A549 (cell line): ENCODE results near the gene SLX9. TPM values are rescaled to one million over a fixed set of nuclear protein-coding genes. Genes with fewer than 3 reads are reported as not detected.
A peak's percentile ranks its signal among the peaks of the same experiment; 100 is the strongest.

Source experiments
- ATAC-seq, 2 experiments: fragments of 200-7000 bp in 1 of 2; fragments of >200 bp in 1 of 2; cut with Nextera tagmentation in 1 of 2; cut with Tn5 transposase in 1 of 2; 3 replicates each; pipeline versions ENCODE4 v1.8.0 to v1.9.1; 2018 to 2020; ENCODE audit warnings: mild to moderate bottlenecking in 1 of 2, moderate library complexity in 1 of 2
- CTCF ChIA-PET: fragments of 300-600 bp; sonication (Branson Sonifier 250); formaldehyde crosslinking; extraction: SDS; loops from one replicate; lab custom pipeline; 2021; ENCODE audit warnings: antibody characterized with exemption, inconsistent platforms; lab: Yijun Ruan, JAX
- POLR2A ChIA-PET: fragments of 350-600 bp; formaldehyde crosslinking; extraction: SDS; loops from one replicate; lab custom pipeline; 2021; ENCODE audit warnings: antibody characterized with exemption, inconsistent platforms; lab: Yijun Ruan, JAX
- DNase-seq, 2 experiments: peaks; one replicate each; pipeline versions ENCODE4 v3.0.0 to v3.0.0-alpha.2; 2011 to 2016; ENCODE audit warnings: low read depth in 1 of 2, low spot score in 1 of 2
- FAIRE-seq: peaks from 2 replicates; lab custom pipeline; 2011; peaks lifted over from hg19 to GRCh38; lab: Jason Lieb, UNC
- H3K27ac ChIP-seq, 2 experiments: fragments of >200 bp; sonication (Bioruptor Twin); formaldehyde crosslinking; 3 replicates each; pipeline ENCODE4 v1.5.1; 2016 to 2017
- H3K4me1 ChIP-seq: fragments of >200 bp; sonication (Bioruptor Twin); formaldehyde crosslinking; 3 replicates; pipeline ENCODE4 v1.6.1; 2016
- H3K4me2 ChIP-seq: fragments of >200 bp; sonication (Bioruptor Twin); formaldehyde crosslinking; 3 replicates; pipeline ENCODE4 v1.6.1; 2016
- H3K4me3 ChIP-seq: fragments of >200 bp; sonication (Bioruptor Twin); formaldehyde crosslinking; 3 replicates; pipeline ENCODE4 v1.5.1; 2016
- H3K9me3 ChIP-seq: fragments of >200 bp; sonication (Bioruptor Twin); formaldehyde crosslinking; 3 replicates; pipeline ENCODE4 v1.6.1; 2016
- BCL3 ChIP-seq: fragments of >200 bp; sonication (Bioruptor Twin); formaldehyde crosslinking; IDR thresholded peaks from 3 replicates; pipeline ENCODE4 v1.6.1; 2016
- BHLHE40 ChIP-seq: IDR thresholded peaks from 2 replicates; pipeline ENCODE4 v1.6.1; 2012; ENCODE audit warnings: low read depth, low read length, inconsistent platforms
- CHD2 ChIP-seq: fragments of 150-350 bp; IDR thresholded peaks from 2 replicates; pipeline ENCODE4 v1.6.1; 2014; ENCODE audit warnings: low read length; ENCODE audit not compliant: partially characterized antibody
- EHF ChIP-seq: fragments of 250-450 bp; sonication (Bioruptor Pico); IDR thresholded peaks from 2 replicates; pipeline ENCODE4 v1.5.0; 2020; ENCODE audit warnings: mild to moderate bottlenecking
- EHMT2 ChIP-seq: fragments of 200-600 bp; sonication (generic); IDR thresholded peaks from 2 replicates; pipeline ENCODE4 v1.6.1; 2016; ENCODE audit warnings: antibody characterized with exemption, low read depth, mild to moderate bottlenecking, moderate library complexity
- EP300 ChIP-seq, 2 experiments: fragments of >200 bp; sonication (Bioruptor Twin); formaldehyde crosslinking; IDR thresholded peaks; 2 replicates in 1 of 2; 3 replicates in 1 of 2; pipeline ENCODE4 v1.6.1; 2016 to 2017
- ESRRA ChIP-seq: fragments of 150-350 bp; IDR thresholded peaks from 2 replicates; pipeline ENCODE4 v1.6.1; 2014; ENCODE audit warnings: mild to moderate bottlenecking, low read length, borderline replicate concordance
- FOSL2 ChIP-seq, 2 experiments: fragments of 450-650 bp in 1 of 2; fragments of >200 bp in 1 of 2; sonication (Bioruptor Twin) in 1 of 2; formaldehyde crosslinking; IDR thresholded peaks; 2 replicates each; pipeline versions ENCODE4 v1.5.0 to v1.6.1; 2016 to 2020; ENCODE audit warnings: mild to moderate bottlenecking in 1 of 2, moderate library complexity in 1 of 2
- FOXS1 ChIP-seq: fragments of 250-450 bp; sonication (Bioruptor Pico); IDR thresholded peaks from 2 replicates; pipeline ENCODE4 v1.5.0; 2020; ENCODE audit warnings: mild to moderate bottlenecking, moderate library complexity
- HDAC2 ChIP-seq: fragments of 200-600 bp; sonication (generic); IDR thresholded peaks from 2 replicates; pipeline ENCODE4 v1.6.1; 2016
- HES2 ChIP-seq: fragments of >200 bp; sonication (Bioruptor Twin); formaldehyde crosslinking; IDR thresholded peaks from 2 replicates; pipeline ENCODE4 v1.6.1; 2016
- HOXA7 ChIP-seq: fragments of 250-450 bp; sonication (Bioruptor Pico); IDR thresholded peaks from 2 replicates; pipeline ENCODE4 v1.5.0; 2020; ENCODE audit warnings: mild to moderate bottlenecking, moderate library complexity
- HOXB5 ChIP-seq: fragments of 250-450 bp; sonication (Bioruptor Pico); IDR thresholded peaks from 2 replicates; pipeline ENCODE4 v1.5.0; 2020; ENCODE audit warnings: mild to moderate bottlenecking, moderate library complexity
- JUN ChIP-seq, 2 experiments: fragments of >200 bp; sonication (Bioruptor Twin); formaldehyde crosslinking; IDR thresholded peaks; 2 replicates in 1 of 2; 3 replicates in 1 of 2; pipeline ENCODE4 v1.6.1; 2016 to 2017
- JUNB ChIP-seq: fragments of >200 bp; sonication (Bioruptor Twin); formaldehyde crosslinking; IDR thresholded peaks from 2 replicates; pipeline ENCODE4 v1.6.1; 2016
- KDM1A ChIP-seq: fragments of 200-600 bp; sonication (generic); IDR thresholded peaks from 2 replicates; pipeline ENCODE4 v1.6.1; 2016; ENCODE audit warnings: low read depth, mild to moderate bottlenecking
- KDM5A ChIP-seq: fragments of 200-600 bp; sonication (generic); IDR thresholded peaks from 2 replicates; pipeline ENCODE4 v1.6.1; 2016; ENCODE audit warnings: antibody characterized with exemption, mild to moderate bottlenecking
- NFE2L2 ChIP-seq: fragments of 150-350 bp; conservative IDR thresholded peaks from 2 replicates; pipeline ENCODE4 v1.6.1; 2014; ENCODE audit warnings: low read length
- PHF8 ChIP-seq: fragments of 200-600 bp; sonication (generic); IDR thresholded peaks from 2 replicates; pipeline ENCODE4 v1.6.1; 2016; ENCODE audit warnings: low read depth, mild to moderate bottlenecking, antibody characterized with exemption, moderate library complexity, borderline replicate concordance
- POLR2A ChIP-seq: IDR thresholded peaks from 2 replicates; pipeline ENCODE4 v1.6.1; 2012; ENCODE audit warnings: mild to moderate bottlenecking, low read length
- RARB ChIP-seq: fragments of 250-450 bp; sonication (Bioruptor Pico); IDR thresholded peaks from 2 replicates; pipeline ENCODE4 v1.8.0; 2021; ENCODE audit warnings: mild to moderate bottlenecking, moderate library complexity
- RFX5 ChIP-seq: fragments of 450-650 bp; IDR thresholded peaks from 2 replicates; pipeline ENCODE4 v1.7.1; 2014; ENCODE audit warnings: antibody characterized with exemption, mild to moderate bottlenecking, moderate library complexity
- TP53 ChIP-seq: fragments of 250-450 bp; sonication (Bioruptor Pico); IDR thresholded peaks from 2 replicates; pipeline ENCODE4 v1.5.0; 2021; ENCODE audit warnings: mild to moderate bottlenecking, moderate library complexity
- USF2 ChIP-seq: fragments of 450-650 bp; IDR thresholded peaks from 2 replicates; pipeline ENCODE4 v1.6.1; 2014; ENCODE audit warnings: antibody characterized with exemption
- ZC3H11A ChIP-seq: fragments of 450-650 bp; IDR thresholded peaks from 2 replicates; pipeline ENCODE4 v1.6.1; 2014; ENCODE audit warnings: antibody characterized with exemption, mild to moderate bottlenecking
- ZNF302 ChIP-seq: fragments of 250-450 bp; sonication (Bioruptor Pico); IDR thresholded peaks from 2 replicates; pipeline ENCODE4 v1.9.0; 2021; ENCODE audit warnings: inconsistent platforms, mild to moderate bottlenecking, moderate library complexity
- ZSCAN20 ChIP-seq: fragments of 250-450 bp; sonication (Bioruptor Pico); IDR thresholded peaks from 2 replicates; pipeline ENCODE4 v1.8.0; 2022; ENCODE audit warnings: mild to moderate bottlenecking, moderate library complexity
- WGBS: methylation state at CpG from one replicate; pipeline ENCODE4 v1.1.6; 2017; ENCODE audit errors: missing lambda C conversion rate; 5-methylcytosine and 5-hydroxymethylcytosine counted together
- polyA plus RNA-seq, 4 experiments: library from polyadenylated mRNA; depleted of rRNA in 3 of 4; stranded (reverse); fragments of >200 nt; fragmentation: RNase III in 1 of 4; extraction: RNeasy Plus Mini Kit Qiagen cat#74134 plus additional on column Dnase treatment in 1 of 4; gene quantifications; 2 replicates in 3 of 4; 3 replicates in 1 of 4; pipeline ENCODE4 v1.2.3, GENCODE V29; 2011 to 2017
- TF ChIP-seq, protein P1 (sequence below): IDR thresholded peaks from 2 replicates; pipeline ENCODE4 v1.6.1; 2012; ENCODE audit warnings: low read depth, borderline replicate concordance
- TF ChIP-seq, protein P2 (sequence below): fragments of 250-450 bp; sonication (Bioruptor Pico); IDR thresholded peaks from 2 replicates; pipeline ENCODE4 v1.5.0; 2021; ENCODE audit warnings: mild to moderate bottlenecking, moderate library complexity, borderline replicate concordance
- TF ChIP-seq, protein P3 (sequence below): fragments of 150-350 bp; IDR thresholded peaks from 2 replicates; pipeline ENCODE4 v1.6.1; 2014; ENCODE audit warnings: low read depth, mild to moderate bottlenecking, low read length

Gene SLX9
- polyA plus RNA-seq, 2 of the 4 experiments (the other 2 are of a cell fraction) = 26.9 to 40.6 TPM

DNA sequence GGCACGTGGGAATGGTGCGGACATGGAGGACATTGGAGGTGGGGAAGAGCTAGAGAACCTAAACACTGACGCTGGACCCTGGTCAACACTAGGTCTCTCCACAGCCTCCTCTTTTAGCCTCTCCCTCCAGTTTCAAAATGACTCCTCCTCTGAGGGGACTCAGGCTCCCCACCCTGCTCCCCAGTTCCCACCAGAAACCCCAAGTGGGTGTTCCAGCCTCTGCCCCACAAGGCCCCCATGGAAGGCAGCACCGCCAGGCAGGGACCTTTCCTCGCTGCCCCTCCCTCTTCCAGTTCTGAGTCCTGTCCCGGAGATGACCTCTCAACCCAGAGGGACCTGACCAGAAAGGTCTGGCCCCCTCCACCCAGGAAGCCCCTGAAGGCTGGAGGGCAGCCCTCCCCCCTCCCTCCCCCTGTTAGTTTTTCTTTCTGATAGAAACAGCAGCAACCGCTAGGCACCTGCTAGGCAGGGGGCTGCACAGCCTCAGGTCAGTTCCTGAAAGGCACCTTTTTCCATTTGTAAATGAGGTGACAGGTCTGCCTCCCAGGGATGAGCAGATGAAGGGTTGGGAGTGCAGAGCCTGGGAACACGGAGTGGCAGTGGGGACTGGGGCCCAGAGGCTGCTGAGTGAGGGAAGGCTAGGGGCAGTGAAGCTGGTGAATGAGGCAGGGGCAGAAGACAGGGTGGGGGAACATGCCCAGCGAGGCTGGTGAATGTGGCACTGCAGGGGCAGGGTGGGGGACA is 9.9 kb upstream of the SLX9 start (continued):
- TF ChIP-seq, protein P1, sequence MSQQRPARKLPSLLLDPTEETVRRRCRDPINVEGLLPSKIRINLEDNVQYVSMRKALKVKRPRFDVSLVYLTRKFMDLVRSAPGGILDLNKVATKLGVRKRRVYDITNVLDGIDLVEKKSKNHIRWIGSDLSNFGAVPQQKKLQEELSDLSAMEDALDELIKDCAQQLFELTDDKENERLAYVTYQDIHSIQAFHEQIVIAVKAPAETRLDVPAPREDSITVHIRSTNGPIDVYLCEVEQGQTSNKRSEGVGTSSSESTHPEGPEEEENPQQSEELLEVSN = no peak
- TF ChIP-seq EHMT2 (no peak), USF2 (no peak), KDM1A (no peak), ZC3H11A (no peak), TP53 (CRISPR knock-in tag) (no peak), CHD2 (no peak)

DNA sequence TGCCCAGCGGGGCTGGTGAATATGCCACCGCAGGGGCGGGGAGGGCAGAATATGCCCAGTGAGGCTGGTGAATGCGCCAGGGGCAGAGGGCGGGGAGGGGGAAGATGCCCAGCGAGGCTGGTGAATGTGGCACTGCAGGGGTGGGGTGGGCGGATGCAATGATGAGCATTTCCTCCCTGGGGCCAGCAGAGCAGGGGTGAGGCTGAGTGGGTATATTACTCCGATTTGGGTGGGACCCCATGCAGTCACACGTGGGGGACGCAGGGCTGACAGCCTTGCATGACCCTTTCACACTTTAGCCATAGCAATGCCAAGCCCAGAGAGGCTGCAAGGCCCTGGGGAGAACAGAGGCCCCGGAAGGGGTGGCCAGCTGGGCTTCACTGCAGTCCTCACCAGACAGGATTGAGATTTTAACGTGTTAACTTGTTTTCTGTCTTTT is 9.3 kb upstream of the SLX9 start:
- DNase-seq (no peak), ATAC-seq (no peak), FAIRE-seq (no peak)
- POLR2A ChIA-PET = no interaction called here
- CTCF ChIA-PET = interaction anchor here (4.9 to 5.1 kb wide), 2 partner anchors 36 to 130 kb away, joined by 23 to 50 read pairs; partner anchors contain the start of gene UBE2G2
- no peak overlapping the region for H3K4me3 ChIP-seq
- peak overlapping the region; percentile 96 to 98; a peak in 4 of 6 replicates for H3K27ac ChIP-seq
- H3K4me2 ChIP-seq = no peak overlapping the region
- H3K4me1 ChIP-seq = peaks cover 39% of the 10 kb centered on the region
- TF ChIP-seq EP300 (IDR thresholded peaks at IDR 0.05) = no peak
- TF ChIP-seq HOXB5 (CRISPR knock-in tag) = no peak
- TF ChIP-seq FOXS1 = no peak
- TF ChIP-seq POLR2A = no peak
- no peak for TF ChIP-seq FOSL2 (IDR thresholded peaks at IDR 0.05)
- TF ChIP-seq FOSL2 (CRISPR knock-in tag; IDR thresholded peaks at IDR 0.05) = no peak
- TF ChIP-seq EHF (CRISPR knock-in tag) = no peak
- no peak for TF ChIP-seq ZSCAN20 (CRISPR knock-in tag)
- no peak for TF ChIP-seq USF2
- TF ChIP-seq ZNF302 (CRISPR knock-in tag) = no peak
- TF ChIP-seq JUN (IDR thresholded peaks at IDR 0.05) = no peak
- no peak for TF ChIP-seq HES2
- TF ChIP-seq HOXA7 (CRISPR knock-in tag) = no peak
- TF ChIP-seq, protein P2, sequence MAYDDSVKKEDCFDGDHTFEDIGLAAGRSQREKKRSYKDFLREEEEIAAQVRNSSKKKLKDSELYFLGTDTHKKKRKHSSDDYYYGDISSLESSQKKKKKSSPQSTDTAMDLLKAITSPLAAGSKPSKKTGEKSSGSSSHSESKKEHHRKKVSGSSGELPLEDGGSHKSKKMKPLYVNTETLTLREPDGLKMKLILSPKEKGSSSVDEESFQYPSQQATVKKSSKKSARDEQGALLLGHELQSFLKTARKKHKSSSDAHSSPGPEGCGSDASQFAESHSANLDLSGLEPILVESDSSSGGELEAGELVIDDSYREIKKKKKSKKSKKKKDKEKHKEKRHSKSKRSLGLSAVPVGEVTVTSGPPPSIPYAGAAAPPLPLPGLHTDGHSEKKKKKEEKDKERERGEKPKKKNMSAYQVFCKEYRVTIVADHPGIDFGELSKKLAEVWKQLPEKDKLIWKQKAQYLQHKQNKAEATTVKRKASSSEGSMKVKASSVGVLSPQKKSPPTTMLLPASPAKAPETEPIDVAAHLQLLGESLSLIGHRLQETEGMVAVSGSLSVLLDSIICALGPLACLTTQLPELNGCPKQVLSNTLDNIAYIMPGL = no peak
- no peaks in the 10 kb centered on the region for H3K9me3 ChIP-seq
- 63% methylated on average over 7 of the region's 12 CpGs for WGBS

DNA sequence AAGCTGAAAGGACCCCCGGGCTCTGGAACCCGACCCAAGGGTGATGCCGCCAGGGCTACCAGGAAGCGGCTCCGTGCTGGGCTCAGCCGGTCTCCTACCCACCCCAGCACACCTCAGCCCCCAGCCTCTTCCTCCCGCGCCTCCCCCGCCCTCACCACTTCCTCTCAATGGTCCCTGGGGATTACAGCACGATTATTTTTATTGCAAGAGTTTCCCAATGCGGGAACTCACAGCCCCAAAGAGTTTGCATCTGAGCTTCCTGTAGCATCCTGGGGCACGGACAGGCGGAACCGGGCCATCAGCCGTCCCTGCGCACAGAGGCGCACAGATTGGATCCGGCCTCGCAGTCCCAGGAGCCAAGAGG is 8.7 kb upstream of the SLX9 start:
- FAIRE-seq = no peak
- Histone ChIP-seq H3K4me1 (peaks cover 39% of the 10 kb centered on the region), H3K4me2 (no peak overlapping the region), H3K27ac (peak overlapping the region in 1 of 2 experiments; percentile 98; a peak in 3 of 6 replicates), H3K9me3 (no peaks in the 10 kb centered on the region), H3K4me3 (no peak overlapping the region)
- ChIA-PET POLR2A (no interaction called here), CTCF (interaction anchor here (4.9 to 5.1 kb wide), 2 partner anchors 36 to 131 kb away, joined by 23 to 50 read pairs; partner anchors contain the start of gene UBE2G2)
- WGBS = 79% methylated on average over 17 of the region's 19 CpGs
- no peak for DNase-seq
- ATAC-seq = no peak
- TF ChIP-seq HDAC2 (no peak), KDM5A (no peak), RFX5 (no peak), JUNB (no peak), NFE2L2 (no peak), BHLHE40 (no peak), HES2 (no peak), BCL3 (no peak), PHF8 (no peak), RARB (CRISPR knock-in tag) (no peak), FOSL2 (IDR thresholded peaks at IDR 0.05) (no peak), FOSL2 (CRISPR knock-in tag; IDR thresholded peaks at IDR 0.05) (no peak), ESRRA (no peak)
- TF ChIP-seq, protein P3, sequence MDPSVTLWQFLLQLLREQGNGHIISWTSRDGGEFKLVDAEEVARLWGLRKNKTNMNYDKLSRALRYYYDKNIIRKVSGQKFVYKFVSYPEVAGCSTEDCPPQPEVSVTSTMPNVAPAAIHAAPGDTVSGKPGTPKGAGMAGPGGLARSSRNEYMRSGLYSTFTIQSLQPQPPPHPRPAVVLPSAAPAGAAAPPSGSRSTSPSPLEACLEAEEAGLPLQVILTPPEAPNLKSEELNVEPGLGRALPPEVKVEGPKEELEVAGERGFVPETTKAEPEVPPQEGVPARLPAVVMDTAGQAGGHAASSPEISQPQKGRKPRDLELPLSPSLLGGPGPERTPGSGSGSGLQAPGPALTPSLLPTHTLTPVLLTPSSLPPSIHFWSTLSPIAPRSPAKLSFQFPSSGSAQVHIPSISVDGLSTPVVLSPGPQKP = no peak
